Subcutaneous abdominal adipose tissue (tissue), 5 donors: ENCODE results near the gene OR2M2.

Experiments used
- H3K27ac ChIP-seq: one replicate; pipeline ENCODE4 v1.7.0; 2013; ENCODE audit warnings: low read depth, mild to moderate bottlenecking, inconsistent platforms, low read length, moderate library complexity
- H3K27me3 ChIP-seq, 5 donors: one replicate each; pipeline ENCODE4 v1.7.0; 2013; ENCODE audit warnings: low read length in 5 of 5, inconsistent platforms in 1 of 5; ENCODE audit not compliant: control insufficient read depth in 5 of 5, insufficient read depth in 4 of 5
- H3K36me3 ChIP-seq, 5 donors: one replicate each; pipeline ENCODE4 v1.7.0; 2013; ENCODE audit warnings: low read length in 5 of 5; ENCODE audit not compliant: control insufficient read depth in 5 of 5, insufficient read depth in 5 of 5
- H3K4me1 ChIP-seq, 5 donors: one replicate each; pipeline ENCODE4 v1.7.0; 2013; ENCODE audit warnings: low read length in 5 of 5, mild to moderate bottlenecking in 3 of 5, moderate library complexity in 1 of 5; ENCODE audit not compliant: control insufficient read depth in 5 of 5, insufficient read depth in 5 of 5
- H3K4me3 ChIP-seq, 5 donors: one replicate each; pipeline ENCODE4 v1.7.0; 2013; ENCODE audit warnings: low read length in 5 of 5, low read depth in 1 of 5
- H3K9ac ChIP-seq, 5 donors: one replicate each; pipeline ENCODE4 v1.7.0; 2013; ENCODE audit warnings: low read length in 5 of 5, mild to moderate bottlenecking in 4 of 5, moderate library complexity in 3 of 5
- H3K9me3 ChIP-seq, 5 donors: one replicate each; pipeline ENCODE4 v1.7.0; 2013; ENCODE audit warnings: low read length in 5 of 5; ENCODE audit not compliant: control insufficient read depth in 5 of 5
- donor health status: healthy.
- donor health status: healthy.
- donor health status: healthy.
- donor health status: healthy.
- donor health status: healthy.

Gene OR2M2, protein sequence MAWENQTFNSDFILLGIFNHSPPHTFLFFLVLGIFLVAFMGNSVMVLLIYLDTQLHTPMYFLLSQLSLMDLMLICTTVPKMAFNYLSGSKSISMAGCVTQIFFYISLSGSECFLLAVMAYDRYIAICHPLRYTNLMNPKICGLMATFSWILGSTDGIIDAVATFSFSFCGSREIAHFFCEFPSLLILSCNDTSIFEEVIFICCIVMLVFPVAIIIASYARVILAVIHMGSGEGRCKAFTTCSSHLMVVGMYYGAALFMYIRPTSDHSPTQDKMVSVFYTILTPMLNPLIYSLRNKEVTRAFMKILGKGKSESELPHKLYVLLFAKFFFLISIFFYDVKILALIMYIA

DNA sequence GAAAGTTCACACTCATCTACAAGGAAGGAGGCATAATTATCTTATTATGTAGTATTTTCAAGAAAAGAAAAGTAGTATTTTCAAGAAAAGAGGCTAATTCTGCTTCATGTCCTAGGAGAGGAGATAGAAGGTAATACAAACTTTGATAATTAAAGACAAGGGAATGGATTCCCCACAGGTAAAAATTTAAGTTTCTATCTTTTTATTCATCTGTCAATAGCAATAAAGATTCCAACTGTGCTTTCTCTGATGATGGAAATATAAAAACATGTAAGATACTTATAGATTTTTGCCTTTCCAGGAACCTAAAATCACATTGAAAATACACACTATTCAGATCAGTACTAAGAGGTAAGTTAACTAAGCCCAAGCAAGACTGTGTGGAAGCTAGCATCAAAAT, at the start of gene OR2M2:
Gene OR2M2 (plus strand): TSS at position 301 of the 400 bp plus-strand sequence. CDS start 5,165 bp downstream, outside the sequence.
- H3K9me3 ChIP-seq = peaks cover 0 to 2% (median 0%) of the 10 kb centered on the region in 5 donors
- no peaks in the 10 kb centered on the region for H3K36me3 ChIP-seq
- H3K4me1 ChIP-seq = no peaks in the 10 kb centered on the region
- H3K27me3 ChIP-seq = no peaks in the 10 kb centered on the region
- no peak within 1 kb of the TSS for H3K27ac ChIP-seq
- H3K9ac ChIP-seq = no peak within 1 kb of the TSS
- no peak within 1 kb of the TSS for H3K4me3 ChIP-seq

DNA sequence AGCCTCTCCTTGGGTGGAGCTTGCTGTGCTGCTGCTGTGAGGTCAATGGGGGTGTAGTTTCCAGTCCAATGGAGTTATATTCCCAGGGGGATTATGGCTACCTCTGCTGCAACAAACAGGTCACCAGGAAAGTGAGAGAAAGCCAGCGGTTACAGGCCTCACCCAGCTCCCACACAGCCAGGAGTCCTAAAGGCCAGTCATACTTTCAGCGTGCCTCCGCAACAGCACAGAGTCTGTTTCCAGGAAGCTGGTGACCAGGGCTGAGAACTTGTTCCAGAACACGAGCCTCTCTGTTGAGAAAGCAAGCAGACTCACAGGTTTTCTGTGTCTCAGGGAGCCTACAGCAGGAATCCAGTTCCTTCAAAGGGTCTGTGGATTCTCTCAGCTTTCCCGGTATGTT, 47.0 kb upstream of the OR2M2 start:
- Histone ChIP-seq H3K4me1 (no peaks in the 10 kb centered on the region), H3K27me3 (no peaks in the 10 kb centered on the region), H3K9me3 (peaks cover 0 to 13% (median 0%) of the 10 kb centered on the region in 5 donors), H3K4me3 (no peak overlapping the region), H3K36me3 (no peaks in the 10 kb centered on the region), H3K27ac (no peak overlapping the region), H3K9ac (no peak overlapping the region)

DNA sequence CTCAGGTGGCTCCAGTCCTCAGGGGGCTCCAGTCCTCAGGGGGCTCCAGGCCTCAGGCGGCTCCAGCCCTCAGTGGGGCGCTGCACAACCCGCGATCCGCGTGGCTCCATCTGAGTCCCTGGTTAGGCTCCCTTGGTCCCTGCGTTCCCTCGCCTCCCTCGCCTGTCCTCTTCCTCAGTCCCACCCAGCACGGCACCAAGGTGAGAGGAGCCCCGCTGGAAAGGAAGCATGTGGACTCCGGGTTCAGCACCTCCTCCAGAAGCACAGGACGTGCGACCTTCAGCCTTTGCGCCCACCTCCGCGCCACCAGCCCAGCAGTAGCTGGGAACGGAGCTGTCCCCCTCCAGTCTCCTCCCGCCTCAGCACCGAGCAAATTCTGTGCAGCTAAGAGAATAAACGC, 37.8 kb upstream of the OR2M2 start:
- Histone ChIP-seq H3K27ac (no peak overlapping the region), H3K4me1 (no peaks in the 10 kb centered on the region), H3K27me3 (no peaks in the 10 kb centered on the region), H3K9ac (no peak overlapping the region), H3K4me3 (no peak overlapping the region), H3K9me3 (peaks cover 0 to 6% (median 3%) of the 10 kb centered on the region in 5 donors), H3K36me3 (no peaks in the 10 kb centered on the region)

DNA sequence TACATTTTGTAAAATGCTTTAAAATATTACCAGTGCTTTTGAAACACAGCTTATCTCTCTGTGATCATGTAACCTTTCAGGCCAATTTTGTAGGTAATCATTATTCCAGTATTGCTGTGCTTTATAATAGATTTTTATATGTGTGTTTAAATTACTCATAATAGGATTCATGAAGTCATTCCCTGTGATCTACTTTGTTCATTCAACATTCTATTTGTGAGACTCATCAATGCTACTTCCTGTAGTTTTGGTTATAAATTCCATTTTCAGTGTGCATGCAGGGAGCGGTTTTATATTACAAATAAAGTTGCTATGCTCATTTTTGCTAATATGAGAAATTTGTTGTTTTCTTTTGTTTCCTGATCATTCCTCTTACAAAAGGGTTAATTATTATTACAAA, 33.8 kb upstream of the OR2M2 start:
- peaks cover 0 to 6% (median 3%) of the 10 kb centered on the region in 5 donors for H3K9me3 ChIP-seq
- H3K36me3 ChIP-seq = no peaks in the 10 kb centered on the region
- no peak overlapping the region for H3K27ac ChIP-seq
- H3K27me3 ChIP-seq = no peaks in the 10 kb centered on the region
- H3K4me1 ChIP-seq = no peaks in the 10 kb centered on the region
- no peak overlapping the region for H3K4me3 ChIP-seq
- no peak overlapping the region for H3K9ac ChIP-seq

DNA sequence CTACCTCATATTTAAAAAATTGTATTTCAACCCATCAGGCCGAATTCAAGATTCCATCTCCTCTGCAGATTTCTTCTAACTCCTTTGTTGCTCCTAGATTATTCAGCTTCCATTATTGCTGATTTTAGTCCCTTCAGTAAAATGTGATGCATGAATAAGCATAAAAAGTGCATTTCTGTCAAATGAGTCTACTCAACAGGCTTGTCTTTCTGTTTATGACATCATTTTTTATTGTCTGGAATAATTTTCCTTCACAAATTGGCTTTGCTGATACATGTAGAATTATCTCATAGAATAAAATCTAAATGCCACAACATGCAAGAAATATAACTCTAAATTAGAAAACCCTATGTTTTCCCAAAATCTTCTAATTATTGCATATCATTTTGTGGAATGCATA, 31.3 kb upstream of the OR2M2 start:
- peaks cover 0 to 8% (median 2%) of the 10 kb centered on the region in 5 donors for H3K9me3 ChIP-seq
- no peak overlapping the region for H3K27ac ChIP-seq
- H3K9ac ChIP-seq = no peak overlapping the region
- no peaks in the 10 kb centered on the region for H3K36me3 ChIP-seq
- H3K27me3 ChIP-seq = no peaks in the 10 kb centered on the region
- H3K4me1 ChIP-seq = no peaks in the 10 kb centered on the region
- no peak overlapping the region for H3K4me3 ChIP-seq

DNA sequence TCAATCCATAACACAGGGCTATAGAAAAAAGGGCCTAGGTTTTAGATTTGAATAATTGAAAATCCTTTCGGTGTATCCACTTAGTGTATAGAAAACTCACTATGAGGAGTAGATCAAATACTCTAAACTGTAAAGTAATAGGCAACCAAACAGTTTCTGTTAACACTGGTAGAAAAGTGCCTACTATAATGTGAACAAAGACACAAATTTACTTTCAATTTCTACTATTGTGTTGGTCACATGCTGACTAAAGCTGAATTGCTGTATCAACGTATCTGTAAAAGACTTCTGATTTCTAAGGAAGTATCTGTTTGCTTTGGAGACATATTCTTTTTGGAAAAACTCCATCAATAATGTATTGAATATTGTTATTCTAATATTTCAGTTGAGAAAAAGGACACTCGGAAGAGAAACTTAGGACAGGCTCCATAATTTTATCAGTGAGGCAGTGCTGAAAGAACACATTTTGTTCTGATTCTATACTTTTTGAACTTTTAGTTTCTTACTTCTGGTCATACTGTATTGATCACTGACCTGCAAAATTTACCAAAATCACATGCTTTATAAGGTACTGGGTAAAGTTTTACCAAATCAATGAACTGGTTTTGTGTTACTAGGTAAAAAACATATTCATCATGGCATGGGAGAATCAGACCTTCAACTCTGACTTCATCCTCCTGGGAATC, 30.0 kb upstream of the OR2M2 start, which contains the start of gene OR2M5:
Gene OR2M5 (plus strand): TSS at position 636 of the 686 bp plus-strand sequence. CDS start 0 bp downstream, at position 636.
- Histone ChIP-seq H3K27ac (no peak within 1 kb of the TSS), H3K27me3 (no peaks in the 10 kb centered on the region), H3K9me3 (peaks cover 0 to 8% (median 2%) of the 10 kb centered on the region in 5 donors), H3K9ac (no peak within 1 kb of the TSS), H3K4me3 (no peak within 1 kb of the TSS), H3K4me1 (no peaks in the 10 kb centered on the region), H3K36me3 (no peaks in the 10 kb centered on the region)

DNA sequence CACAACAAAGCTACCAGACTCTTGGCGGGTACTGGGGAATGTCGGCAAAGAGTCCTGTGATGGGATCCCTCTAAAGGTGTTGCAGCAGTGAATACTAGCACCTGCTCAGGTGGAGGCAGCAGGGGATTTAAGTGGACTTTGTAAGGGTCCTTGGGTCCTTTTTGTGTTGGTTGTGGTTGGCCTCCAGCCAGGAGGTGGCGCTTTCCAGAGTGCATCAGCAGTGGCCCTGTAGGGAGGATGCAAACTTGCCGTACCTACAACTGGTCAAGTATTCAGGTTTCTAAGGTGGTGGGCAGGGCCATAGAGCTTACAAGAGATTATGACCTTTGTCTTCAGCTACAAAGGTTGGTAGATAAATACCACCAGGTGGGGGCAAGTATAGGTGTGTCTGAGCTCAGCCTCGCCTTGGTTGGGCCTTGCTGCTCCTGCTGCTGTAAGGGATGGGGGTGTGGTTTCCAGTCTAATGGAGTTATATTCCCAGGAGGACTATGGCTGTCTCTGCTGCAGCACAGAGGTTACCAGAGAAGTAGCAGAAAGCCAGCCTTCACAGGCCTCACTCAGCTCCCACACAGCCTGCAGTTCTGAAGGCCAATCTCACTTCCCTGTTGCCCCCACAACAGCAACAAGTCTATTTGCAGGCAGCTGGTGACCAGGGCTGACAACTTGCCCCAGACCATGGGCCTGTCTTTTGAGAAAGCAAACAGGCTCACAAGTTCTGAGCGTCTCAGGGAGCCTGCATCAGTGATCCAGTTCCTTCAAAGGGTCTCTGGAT, 22.4 kb upstream of the OR2M2 start:
- Histone ChIP-seq H3K27me3 (no peaks in the 10 kb centered on the region), H3K4me1 (no peaks in the 10 kb centered on the region), H3K4me3 (no peak overlapping the region), H3K27ac (no peak overlapping the region), H3K36me3 (no peaks in the 10 kb centered on the region), H3K9me3 (peaks cover 0 to 5% (median 0%) of the 10 kb centered on the region in 5 donors), H3K9ac (no peak overlapping the region)

DNA sequence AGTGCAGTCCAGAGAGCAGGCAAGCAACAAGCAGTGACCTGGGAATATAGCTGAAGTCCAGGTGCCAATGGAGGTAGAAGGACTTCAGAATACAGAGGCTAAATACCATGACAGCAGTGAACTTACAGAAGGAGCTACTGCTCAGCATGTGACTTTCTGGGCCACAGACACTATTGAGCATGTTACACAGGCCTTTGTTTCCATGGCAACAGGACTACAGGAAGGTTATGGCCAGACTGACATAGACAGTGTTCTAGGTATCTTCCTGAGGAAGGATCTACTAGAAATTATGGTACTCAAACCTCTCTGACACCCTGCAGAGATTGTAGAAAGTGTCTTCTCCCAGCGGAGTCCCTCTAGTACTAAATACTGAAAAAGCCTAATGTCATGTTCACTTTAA, 18.7 kb upstream of the OR2M2 start:
- Histone ChIP-seq H3K9ac (no peak overlapping the region), H3K27ac (no peak overlapping the region), H3K9me3 (no peaks in the 10 kb centered on the region), H3K27me3 (no peaks in the 10 kb centered on the region), H3K4me1 (no peaks in the 10 kb centered on the region), H3K4me3 (no peak overlapping the region), H3K36me3 (no peaks in the 10 kb centered on the region)

DNA sequence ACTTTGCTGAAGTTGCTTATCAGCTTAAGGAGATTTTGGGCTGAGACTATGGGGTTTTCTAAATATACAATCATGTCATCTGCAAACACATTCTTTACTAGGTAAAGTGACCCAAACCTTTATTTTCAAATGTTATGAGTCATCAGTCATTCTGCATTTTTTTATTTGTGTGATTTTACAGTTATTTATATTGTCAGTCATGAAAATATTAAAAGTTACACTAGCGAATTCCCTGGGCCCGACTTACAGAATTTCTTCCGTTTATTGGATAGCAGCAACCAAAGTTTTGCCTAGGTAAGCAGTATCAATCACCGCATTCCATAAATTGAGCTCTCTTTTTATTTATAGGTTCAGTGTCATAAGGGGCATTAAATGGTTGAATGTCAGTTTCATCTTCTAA, 15.9 kb upstream of the OR2M2 start:
- Histone ChIP-seq H3K9me3 (no peaks in the 10 kb centered on the region), H3K4me3 (no peak overlapping the region), H3K36me3 (no peaks in the 10 kb centered on the region), H3K27me3 (no peaks in the 10 kb centered on the region), H3K27ac (no peak overlapping the region), H3K9ac (no peak overlapping the region), H3K4me1 (no peaks in the 10 kb centered on the region)

DNA sequence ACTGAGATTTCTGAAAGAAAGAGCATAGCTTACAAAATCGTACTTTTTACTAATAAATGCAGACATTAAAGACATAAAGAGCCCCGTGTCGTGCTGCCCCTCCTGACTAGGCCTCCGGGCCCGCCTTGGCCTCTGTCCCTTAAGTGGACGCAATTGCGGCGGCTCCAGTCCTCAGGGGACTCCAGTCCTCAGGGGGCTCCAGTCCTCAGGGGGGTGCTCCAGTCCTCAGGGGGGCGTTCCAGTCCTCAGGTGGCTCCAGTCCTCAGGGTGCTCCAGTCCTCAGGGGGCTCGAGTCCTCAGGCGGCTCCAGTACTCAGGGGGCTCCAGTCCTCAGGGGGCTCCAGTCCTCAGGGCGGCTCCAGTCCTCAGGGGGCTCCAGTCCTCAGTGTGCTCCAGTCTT, 10.6 kb upstream of the OR2M2 start:
- H3K27me3 ChIP-seq = no peaks in the 10 kb centered on the region
- H3K27ac ChIP-seq = no peak overlapping the region
- no peaks in the 10 kb centered on the region for H3K36me3 ChIP-seq
- H3K4me1 ChIP-seq = no peaks in the 10 kb centered on the region
- H3K9me3 ChIP-seq = peaks cover 0 to 9% (median 0%) of the 10 kb centered on the region in 5 donors
- H3K4me3 ChIP-seq = no peak overlapping the region
- H3K9ac ChIP-seq = no peak overlapping the region
